Endodermal cell (in vitro differentiated cells): Measurements from ENCODE around the gene NEDD4L. TPM values are rescaled to one million over a fixed set of nuclear protein-coding genes. Genes with fewer than 3 reads are reported as not detected.

Experiments
- DNase-seq: peaks from one replicate; pipeline ENCODE4 v3.0.0-alpha.2; 2017
- H3K27ac ChIP-seq: 2 replicates; pipeline ENCODE4 v1.5.1; 2013; ENCODE audit warnings: mild to moderate bottlenecking, low read depth, low read length, moderate library complexity
- H3K27me3 ChIP-seq: 2 replicates; pipeline ENCODE4 v1.6.1; 2013; ENCODE audit warnings: mild to moderate bottlenecking, low read length, moderate library complexity; ENCODE audit not compliant: insufficient read depth, control insufficient read depth, poor library complexity, severe bottlenecking
- H3K36me3 ChIP-seq: 2 replicates; pipeline ENCODE4 v1.7.0; 2013; ENCODE audit warnings: mild to moderate bottlenecking, low read length, moderate library complexity; ENCODE audit not compliant: control insufficient read depth, insufficient read depth
- H3K4me1 ChIP-seq: one replicate; pipeline ENCODE4 v1.7.0; 2013; ENCODE audit warnings: low read length; ENCODE audit not compliant: control insufficient read depth, insufficient read depth
- H3K4me3 ChIP-seq: 2 replicates; pipeline ENCODE4 v1.5.1; 2013; ENCODE audit warnings: mild to moderate bottlenecking, low read length, moderate library complexity
- H3K9ac ChIP-seq: 2 replicates; pipeline ENCODE4 v1.6.1; 2013; ENCODE audit warnings: mild to moderate bottlenecking, low read length, moderate library complexity; ENCODE audit not compliant: poor library complexity, severe bottlenecking; ENCODE audit errors: extremely low read depth
- H3K9me3 ChIP-seq: 2 replicates; pipeline ENCODE4 v1.6.1; 2013; ENCODE audit warnings: mild to moderate bottlenecking, low read length, moderate library complexity; ENCODE audit not compliant: control insufficient read depth
- H3K27ac Mint-ChIP-seq: 2 replicates; pipeline ENCODE4 v1.8.0; 2020; ENCODE audit warnings: mixed read lengths
- H3K27me3 Mint-ChIP-seq: 2 replicates; pipeline ENCODE4 v1.8.0; 2021; ENCODE audit warnings: mild to moderate bottlenecking, mixed read lengths; ENCODE audit not compliant: insufficient read depth
- H3K36me3 Mint-ChIP-seq: 2 replicates; pipeline ENCODE4 v1.8.0; 2020; ENCODE audit warnings: low read depth, mixed read lengths
- H3K4me1 Mint-ChIP-seq: 2 replicates; pipeline ENCODE4 v1.8.0; 2020; ENCODE audit warnings: mixed read lengths
- H3K4me3 Mint-ChIP-seq: 2 replicates; pipeline ENCODE4 v1.8.0; 2020; ENCODE audit warnings: mild to moderate bottlenecking, moderate library complexity, mixed read lengths
- H3K9me3 Mint-ChIP-seq: 2 replicates; pipeline ENCODE4 v1.8.0; 2020; ENCODE audit warnings: mild to moderate bottlenecking, mixed read lengths
- CTCF ChIP-seq: fragments of 200-600 bp; sonication (generic); conservative IDR thresholded peaks from 2 replicates; pipeline ENCODE4 v1.5.0; 2021; ENCODE audit warnings: antibody characterized with exemption, mild to moderate bottlenecking
- WGBS, 2 experiments: methylation state at CpG; one replicate each; pipeline versions ENCODE4 v1.1.5 to v1.1.7; 2013; ENCODE audit warnings: missing lambda C conversion rate in 2 of 2, mixed read lengths in 1 of 2; ENCODE audit not compliant: insufficient coverage in 1 of 2, insufficient read length in 1 of 2; 5-methylcytosine and 5-hydroxymethylcytosine counted together
- microRNA-seq: library from miRNA; unstranded; fragments of <30 nt; microRNA quantifications from one replicate; pipeline ENCODE4 v1.2.0, GENCODE V29; 2020; ENCODE audit warnings: borderline microRNAs expressed
- total RNA-seq, 2 donors: library from RNA; stranded (reverse); fragmentation: NEBNext Ultra II Directional in 1 of 2; extraction: Animal tissue kit (Norgen Biotek cat#: 25700) in 1 of 2; gene quantifications; 2 replicates in 1 of 2; 3 replicates in 1 of 2; pipeline ENCODE4 v1.2.1, GENCODE V29; 2021

The NEDD4L gene
- total RNA-seq, 2 donors from 2014 or later, result 70.5 to 75.3 TPM

- TF ChIP-seq CTCF, result no peak
- H3K36me3 ChIP-seq, result no peaks in the 10 kb centered on the region
- Mint-ChIP-seq H3K36me3 (no peaks in the 10 kb centered on the region), H3K4me1 (peaks cover 21% of the 10 kb centered on the region), H3K9me3 (no peaks in the 10 kb centered on the region), H3K27ac (no peak overlapping the region), H3K27me3 (peaks cover 27% of the 10 kb centered on the region), H3K4me3 (no peak overlapping the region)
- H3K27ac ChIP-seq, result no peak overlapping the region
- H3K4me1 ChIP-seq, result no peaks in the 10 kb centered on the region
- H3K9ac ChIP-seq, result no peak overlapping the region
- H3K4me3 ChIP-seq, result no peak overlapping the region
- DNase-seq, result no peak
- no peaks in the 10 kb centered on the region for H3K9me3 ChIP-seq
- WGBS, 2 experiments, result 93 to 96% methylated on average over 7 to 11 of the region's 11 CpGs
- H3K27me3 ChIP-seq, result peaks cover 20% of the 10 kb centered on the region
Observed at GRCh38 chr18:58446391-58447060, 402.5 kb downstream of the NEDD4L start.

GRCh38 chr18:58447402-58448095 lies 403.5 kb downstream of the NEDD4L start:
- Histone ChIP-seq H3K27me3 (peaks cover 20% of the 10 kb centered on the region), H3K4me3 (no peak overlapping the region), H3K9ac (no peak overlapping the region), H3K4me1 (no peaks in the 10 kb centered on the region), H3K27ac (no peak overlapping the region), H3K9me3 (no peaks in the 10 kb centered on the region), H3K36me3 (no peaks in the 10 kb centered on the region)
- no peaks in the 10 kb centered on the region for H3K36me3 Mint-ChIP-seq
- H3K9me3 Mint-ChIP-seq, result no peaks in the 10 kb centered on the region
- no peak overlapping the region for H3K27ac Mint-ChIP-seq
- WGBS, 2 experiments, result 35 to 49% methylated on average over 8 to 9 of the region's 9 CpGs
- H3K4me1 Mint-ChIP-seq, result peaks cover 21% of the 10 kb centered on the region
- H3K27me3 Mint-ChIP-seq, result peaks cover 25% of the 10 kb centered on the region
- no peak overlapping the region for H3K4me3 Mint-ChIP-seq
- TF ChIP-seq CTCF, result no peak
- DNase-seq, result peak; percentile 57

GRCh38 chr18:58449464-58449863 lies 405.4 kb downstream of the NEDD4L start:
- Histone ChIP-seq H3K27me3 (peaks cover 33% of the 10 kb centered on the region), H3K27ac (no peak overlapping the region), H3K9ac (no peak overlapping the region), H3K9me3 (no peaks in the 10 kb centered on the region), H3K4me1 (no peaks in the 10 kb centered on the region), H3K36me3 (no peaks in the 10 kb centered on the region), H3K4me3 (no peak overlapping the region)
- Mint-ChIP-seq H3K27me3 (peaks cover 42% of the 10 kb centered on the region), H3K27ac (no peak overlapping the region), H3K4me1 (peaks cover 18% of the 10 kb centered on the region), H3K4me3 (no peak overlapping the region), H3K9me3 (no peaks in the 10 kb centered on the region), H3K36me3 (no peaks in the 10 kb centered on the region)
- peak; percentile 67 for DNase-seq
- 87 to 94% methylated on average over 3 to 5 of the region's 5 CpGs for WGBS, 2 experiments
- peak; percentile 59 for TF ChIP-seq CTCF

Small RNA genes lying within 50 kb of the gene (microRNA-seq; reads per million reads assigned to microRNA genes)
- gene MIR3591, result not detected

Other genes with a start within 250 kb of the NEDD4L start
- 10 to 100 TPM in 1 of 2 donors, 1 to 10 TPM in 1; 1.7 to 13.5 TPM for gene ATP8B1, start 240.9 kb upstream of the NEDD4L start, total RNA-seq